AG09309 (cell line): ENCODE data around the gene VPREB3.

ENCODE experiments used
- DNase-seq: peaks from one replicate; pipeline ENCODE4 v3.0.0-alpha.2; 2010; ENCODE audit warnings: low read depth
- H3K4me3 ChIP-seq: 2 replicates; pipeline ENCODE4 v1.5.1; 2011; ENCODE audit warnings: mild to moderate bottlenecking, low read depth, low read length, moderate library complexity; ENCODE audit not compliant: control insufficient read depth
- CTCF ChIP-seq: IDR thresholded peaks from 2 replicates; pipeline ENCODE4 v1.5.1; 2011; ENCODE audit warnings: mild to moderate bottlenecking, low read depth, low read length, inconsistent platforms; ENCODE audit not compliant: insufficient read depth, control insufficient read depth; ENCODE audit errors: missing control alignments

VPREB3 gene

DNA sequence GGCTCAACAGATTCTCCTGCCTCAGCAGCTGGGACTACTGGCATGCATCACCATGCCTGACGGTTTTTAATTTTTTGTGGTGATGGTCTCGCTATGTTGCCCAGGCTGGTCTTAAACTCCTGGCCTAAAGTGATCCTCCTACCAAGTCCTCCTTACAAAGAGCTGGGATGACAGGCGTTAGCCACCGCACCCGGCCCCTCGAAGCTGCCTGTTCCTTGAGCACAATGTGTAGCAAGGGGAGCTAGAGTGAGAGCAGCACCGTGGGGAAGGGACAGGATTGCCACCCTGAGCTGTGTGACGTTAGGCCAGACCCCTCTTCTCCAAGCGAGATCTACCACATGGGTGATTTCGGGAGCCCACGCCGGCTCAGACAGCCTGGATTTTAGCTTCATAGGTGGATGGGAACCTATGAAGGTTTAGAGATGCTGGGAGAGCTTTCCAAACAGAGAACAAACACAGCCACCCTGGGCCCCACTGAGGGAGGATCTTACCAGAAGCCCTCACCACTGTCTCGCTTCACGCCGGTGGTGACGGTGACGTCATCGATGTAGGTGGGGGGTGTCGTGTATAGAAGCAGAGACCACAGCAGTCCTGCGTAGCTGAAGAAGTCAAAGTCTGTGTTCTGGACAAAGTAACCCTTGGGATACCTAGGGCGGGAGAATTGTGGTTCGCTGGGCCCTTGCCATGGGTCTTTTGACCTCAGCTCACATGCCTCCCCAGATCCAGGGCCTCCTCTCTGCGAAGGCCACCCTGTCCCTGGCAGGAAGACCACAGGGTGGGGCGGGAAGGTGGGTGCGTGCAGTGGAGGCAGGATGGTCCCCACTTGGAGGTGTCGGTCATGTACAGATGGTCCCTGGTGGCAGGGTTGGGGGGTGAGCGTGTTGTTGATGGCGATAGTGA, 40.3 kb downstream of the VPREB3 start:
- no peak for DNase-seq
- no peak overlapping the region for H3K4me3 ChIP-seq
- no peak for TF ChIP-seq CTCF

- no peak overlapping the region for H3K4me3 ChIP-seq
- DNase-seq, result no peak
- TF ChIP-seq CTCF, result no peak
Measured at GRCh38 chr22:23712256-23712655, 42.0 kb downstream of the VPREB3 start.

DNA sequence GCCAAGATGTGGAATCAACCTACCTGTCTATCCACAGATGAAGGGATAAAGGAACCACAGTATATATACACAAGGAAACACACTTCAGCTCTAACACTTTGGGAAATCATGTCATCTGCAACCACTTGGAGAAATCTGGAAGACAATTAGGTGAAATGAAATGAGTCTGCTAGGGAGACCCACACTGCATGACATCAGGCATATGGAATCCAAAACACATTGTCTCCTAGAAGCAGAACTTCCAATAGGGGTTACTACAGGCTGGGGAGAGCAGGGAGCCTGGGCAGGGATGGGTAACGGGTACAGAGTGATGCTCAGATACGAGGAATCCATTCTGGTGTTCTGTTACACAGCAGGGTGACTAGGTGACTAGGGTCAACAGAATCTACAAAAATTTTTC, 45.1 kb downstream of the VPREB3 start:
- no peak overlapping the region for H3K4me3 ChIP-seq
- DNase-seq, result no peak

DNA sequence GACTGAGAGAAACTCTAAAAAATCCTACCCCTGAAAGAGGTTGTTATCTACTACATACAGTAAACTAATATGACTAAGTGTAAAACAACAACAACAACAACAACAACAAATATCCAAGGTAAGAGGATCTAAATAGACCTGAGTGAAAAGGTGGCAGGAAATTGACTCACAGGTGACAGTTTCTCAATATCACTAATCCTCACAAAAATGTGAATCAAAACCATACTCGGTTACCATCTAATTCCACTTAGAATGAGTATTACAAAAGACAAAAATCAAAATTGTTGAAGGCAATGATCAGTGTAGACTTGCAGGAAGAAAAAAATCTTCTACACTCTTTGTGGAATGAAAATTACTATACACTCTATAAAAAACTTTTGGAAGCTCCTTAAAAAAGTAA, 46.0 kb downstream of the VPREB3 start:
- H3K4me3 ChIP-seq, result no peak overlapping the region
- no peak for TF ChIP-seq CTCF
- no peak for DNase-seq

More for the DNA sequence above, 45.1 kb downstream of the VPREB3 start:
- TF ChIP-seq CTCF, result no peak

GRCh38 chr22:23705358-23705757, 48.9 kb downstream of the VPREB3 start:
- no peak overlapping the region for H3K4me3 ChIP-seq
- TF ChIP-seq CTCF, result no peak
- no peak for DNase-seq

DNA sequence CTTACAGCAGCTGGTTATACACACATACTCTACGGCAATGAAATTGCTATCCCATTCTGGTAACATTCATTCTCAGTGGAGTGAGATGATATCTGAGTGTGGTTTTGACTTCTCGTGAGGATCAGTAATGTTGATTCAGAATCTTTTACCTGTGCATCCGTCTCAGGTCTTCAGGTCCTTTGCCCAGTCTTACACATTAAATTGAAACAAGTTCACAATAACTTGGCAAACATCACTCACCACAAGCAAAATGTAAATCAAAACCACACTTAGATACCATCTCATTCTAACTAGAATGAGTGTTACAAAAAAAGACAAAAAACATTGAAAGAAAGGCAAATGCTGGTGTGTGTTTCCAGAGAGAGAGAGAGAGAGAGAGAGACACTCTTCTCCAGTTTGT, 49.4 kb downstream of the VPREB3 start:
- DNase-seq, result no peak
- no peak overlapping the region for H3K4me3 ChIP-seq
- TF ChIP-seq CTCF, result no peak

- no peak overlapping the region for H3K4me3 ChIP-seq
- TF ChIP-seq CTCF, result no peak
- DNase-seq, result no peak
Measured at GRCh38 chr22:23704062-23704461, 50.2 kb downstream of the VPREB3 start.
